ENCODE results near the gene HDAC4.

- no peak for TF ChIP-seq CTCF (conservative IDR thresholded peaks at IDR 0.05; ENCODE audit: low read length)
- no peak for TF ChIP-seq EZH2phosphoT487 (IDR thresholded peaks at IDR 0.05; ENCODE audit: borderline replicate concordance)
Measured at GRCh38 chr2:239257511-239257937, 143.3 kb downstream of the HDAC4 start.

Measured in Loucy (cell line).